Choroid plexus epithelial cell (primary cell): ENCODE results near the gene PHF11.

Source experiments
- DNase-seq: peaks from one replicate; pipeline ENCODE4 v3.0.0-alpha.2; 2010; ENCODE audit warnings: low read depth
- H3K4me3 ChIP-seq: 2 replicates; pipeline ENCODE4 v1.5.1; 2011; ENCODE audit warnings: low read depth, mild to moderate bottlenecking, control low read depth, low read length, moderate library complexity
- CTCF ChIP-seq: conservative IDR thresholded peaks from 2 replicates; pipeline ENCODE4 v1.5.1; 2011; ENCODE audit warnings: low read depth, mild to moderate bottlenecking, control low read depth, inconsistent platforms, low read length, moderate library complexity

PHF11 gene

GRCh38 chr13:49567491-49567890, 71.7 kb downstream of the PHF11 start:
- no peak for DNase-seq
- TF ChIP-seq CTCF = no peak
- H3K4me3 ChIP-seq = no peak overlapping the region

GRCh38 chr13:49569993-49570689, 74.4 kb downstream of the PHF11 start:
- no peak for DNase-seq
- H3K4me3 ChIP-seq = no peak overlapping the region
- no peak for TF ChIP-seq CTCF

- no peak overlapping the region for H3K4me3 ChIP-seq
- no peak for DNase-seq
- TF ChIP-seq CTCF = no peak
Observed at GRCh38 chr13:49571299-49572240, 75.8 kb downstream of the PHF11 start.
